Colonic mucosa (tissue), 4 donors: ENCODE results near the gene CDKAL1. TPM values are rescaled to one million over a fixed set of nuclear protein-coding genes. Genes with fewer than 3 reads are reported as not detected.

Experiments used
- DNase-seq: peaks from one replicate; pipeline ENCODE4 v3.0.0-alpha.2; 2020
- H3K27ac ChIP-seq: fragments of 200-600 bp; one replicate; pipeline ENCODE4 v1.8.0; 2021
- H3K27me3 ChIP-seq: fragments of 200-600 bp; one replicate; pipeline ENCODE4 v1.8.0; 2021
- H3K36me3 ChIP-seq: fragments of 200-600 bp; one replicate; pipeline ENCODE4 v1.8.0; 2021
- H3K4me1 ChIP-seq: fragments of 200-600 bp; one replicate; pipeline ENCODE4 v1.8.0; 2021; ENCODE audit warnings: mild to moderate bottlenecking
- H3K4me3 ChIP-seq: fragments of 200-600 bp; one replicate; pipeline ENCODE4 v1.8.0; 2021
- H3K9ac ChIP-seq, 2 donors: one replicate each; pipeline ENCODE4 v1.7.0; 2013; ENCODE audit warnings: control low read depth in 2 of 2, low read depth in 2 of 2, low read length in 2 of 2
- H3K9me3 ChIP-seq: fragments of 200-600 bp; one replicate; pipeline ENCODE4 v1.8.0; 2021
- CTCF ChIP-seq: fragments of 200-600 bp; IDR thresholded peaks from one replicate; pipeline ENCODE4 v1.8.0; 2022; ENCODE audit warnings: antibody characterized with exemption, mild to moderate bottlenecking
- intact Hi-C: fragments of 100-400 bp; cut with DNase I; formaldehyde crosslinking; loops from one replicate; pipeline ENCODE4 v1.14.1; 2022
- total RNA-seq, 2 donors: library from RNA; stranded (reverse); fragmentation: NEBNext Ultra II Directional in 1 of 2; extraction: Animal tissue kit (Norgen Biotek cat#: 25700) in 1 of 2; gene quantifications; one replicate each; pipeline ENCODE4 v1.2.1, GENCODE V29; 2021
- donor health status: healthy.
- donor health status: DM: no; HTN: no; CAD: no.
- donor health status: DM: no; HTN: no; CAD: no.

Gene CDKAL1
- total RNA-seq, 2 donors from 2014 or later: 13.8 to 14.2 TPM

- Histone ChIP-seq H3K36me3 (no peaks in the 10 kb centered on the region), H3K9ac (no peak overlapping the region), H3K27me3 (no peaks in the 10 kb centered on the region), H3K27ac (no peak overlapping the region), H3K9me3 (no peaks in the 10 kb centered on the region), H3K4me1 (no peaks in the 10 kb centered on the region), H3K4me3 (no peak overlapping the region)
- no peak for DNase-seq
- intact Hi-C loops: no loop called here
- TF ChIP-seq CTCF: no peak
These were observed 463.0 kb downstream of the CDKAL1 start for GRCh38 chr6:20997143-20997769.

GRCh38 chr6:20997770-20998147, 463.5 kb downstream of the CDKAL1 start:
- intact Hi-C loops: no loop called here
- no peaks in the 10 kb centered on the region for H3K9me3 ChIP-seq
- H3K27ac ChIP-seq: no peak overlapping the region
- no peak overlapping the region for H3K9ac ChIP-seq
- no peaks in the 10 kb centered on the region for H3K4me1 ChIP-seq
- no peak overlapping the region for H3K4me3 ChIP-seq
- H3K27me3 ChIP-seq: no peaks in the 10 kb centered on the region
- no peaks in the 10 kb centered on the region for H3K36me3 ChIP-seq
- no peak for TF ChIP-seq CTCF
- DNase-seq: no peak

GRCh38 chr6:20998748-20999448, 464.6 kb downstream of the CDKAL1 start:
- Histone ChIP-seq H3K27me3 (no peaks in the 10 kb centered on the region), H3K27ac (no peak overlapping the region), H3K36me3 (no peaks in the 10 kb centered on the region), H3K4me3 (no peak overlapping the region), H3K9ac (no peak overlapping the region), H3K9me3 (no peaks in the 10 kb centered on the region), H3K4me1 (no peaks in the 10 kb centered on the region)
- intact Hi-C loops: no loop called here
- TF ChIP-seq CTCF: no peak
- no peak for DNase-seq

- H3K9ac ChIP-seq: no peak overlapping the region
- no peak overlapping the region for H3K27ac ChIP-seq
- no peak for DNase-seq
- H3K4me3 ChIP-seq: no peak overlapping the region
- no peaks in the 10 kb centered on the region for H3K36me3 ChIP-seq
- no peaks in the 10 kb centered on the region for H3K9me3 ChIP-seq
- no peaks in the 10 kb centered on the region for H3K27me3 ChIP-seq
- H3K4me1 ChIP-seq: no peaks in the 10 kb centered on the region
- no peak for TF ChIP-seq CTCF
- intact Hi-C loops: no loop called here
These were observed 466.1 kb downstream of the CDKAL1 start for GRCh38 chr6:21000331-21000801.

- Histone ChIP-seq H3K9me3 (no peaks in the 10 kb centered on the region), H3K27ac (no peak overlapping the region), H3K9ac (no peak overlapping the region), H3K4me3 (no peak overlapping the region), H3K36me3 (no peaks in the 10 kb centered on the region), H3K4me1 (no peaks in the 10 kb centered on the region), H3K27me3 (no peaks in the 10 kb centered on the region)
- no peak for DNase-seq
- intact Hi-C loops: no loop called here
- no peak for TF ChIP-seq CTCF
These were observed 467.5 kb downstream of the CDKAL1 start for GRCh38 chr6:21001736-21002135.
